Ovary (tissue), 3 donors: ENCODE data around the gene AQP5.

Experiments
- EP300 ChIP-seq: sonication (generic); formaldehyde crosslinking; IDR thresholded peaks from one replicate; pipeline ENCODE4 v1.6.1; 2017; ENCODE audit warnings: antibody characterized with exemption
- POLR2A ChIP-seq: fragments of 450-650 bp; IDR thresholded peaks from one replicate; pipeline ENCODE4 v1.6.1; 2017; ENCODE audit warnings: antibody characterized with exemption, mild to moderate bottlenecking, moderate library complexity
- TF ChIP-seq, protein P1 (sequence below), 3 donors: fragments of 450-650 bp in 2 of 3; fragments of 200-600 bp in 1 of 3; IDR thresholded peaks; one replicate each; pipeline versions ENCODE4 v1.5.1 to v1.8.0; 2016 to 2022; ENCODE audit warnings: antibody characterized with exemption in 3 of 3, mild to moderate bottlenecking in 1 of 3
- donor health status: DM: no; HTN: no; CAD: no.

DNA sequence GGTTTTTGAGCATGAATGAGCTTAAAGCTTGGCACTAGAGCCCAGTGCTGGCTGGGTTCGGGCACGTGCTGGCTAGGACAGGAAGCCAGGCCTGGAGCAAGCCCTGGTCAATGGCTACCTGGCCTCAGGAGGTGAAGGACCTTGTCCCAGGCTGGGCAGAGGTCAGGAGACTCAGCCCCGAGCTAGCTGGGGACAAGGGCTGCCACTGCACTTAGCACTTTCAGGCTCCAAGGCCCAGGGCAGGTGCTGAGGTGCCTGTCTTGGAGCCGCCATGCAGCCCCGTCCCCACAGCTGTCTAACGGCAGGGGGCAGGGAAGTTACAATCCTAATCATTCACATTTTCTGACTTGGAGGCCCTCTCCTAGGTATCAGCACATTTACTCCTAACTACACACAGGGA is 6.8 kb downstream of the AQP5 start:
- TF ChIP-seq, protein P1, sequence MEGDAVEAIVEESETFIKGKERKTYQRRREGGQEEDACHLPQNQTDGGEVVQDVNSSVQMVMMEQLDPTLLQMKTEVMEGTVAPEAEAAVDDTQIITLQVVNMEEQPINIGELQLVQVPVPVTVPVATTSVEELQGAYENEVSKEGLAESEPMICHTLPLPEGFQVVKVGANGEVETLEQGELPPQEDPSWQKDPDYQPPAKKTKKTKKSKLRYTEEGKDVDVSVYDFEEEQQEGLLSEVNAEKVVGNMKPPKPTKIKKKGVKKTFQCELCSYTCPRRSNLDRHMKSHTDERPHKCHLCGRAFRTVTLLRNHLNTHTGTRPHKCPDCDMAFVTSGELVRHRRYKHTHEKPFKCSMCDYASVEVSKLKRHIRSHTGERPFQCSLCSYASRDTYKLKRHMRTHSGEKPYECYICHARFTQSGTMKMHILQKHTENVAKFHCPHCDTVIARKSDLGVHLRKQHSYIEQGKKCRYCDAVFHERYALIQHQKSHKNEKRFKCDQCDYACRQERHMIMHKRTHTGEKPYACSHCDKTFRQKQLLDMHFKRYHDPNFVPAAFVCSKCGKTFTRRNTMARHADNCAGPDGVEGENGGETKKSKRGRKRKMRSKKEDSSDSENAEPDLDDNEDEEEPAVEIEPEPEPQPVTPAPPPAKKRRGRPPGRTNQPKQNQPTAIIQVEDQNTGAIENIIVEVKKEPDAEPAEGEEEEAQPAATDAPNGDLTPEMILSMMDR (IDR thresholded peaks at IDR 0.05) = no peak
- TF ChIP-seq POLR2A (no peak), EP300 (no peak)
